ENCODE results near the gene BMP8A.
"Not testable (repeated sequence)": the region's sequence is repeated elsewhere in the genome, so short reads cannot be mapped to it uniquely, and the experiment has no call there.

- not testable (repeated sequence) for TF ChIP-seq CTCF (IDR thresholded peaks at IDR 0.05; ENCODE audit: insufficient read depth, low read length, poor library complexity, severe bottlenecking); EZH2phosphoT487 (conservative IDR thresholded peaks at IDR 0.05; ENCODE audit: low read length)
These were observed 24.2 kb upstream of the BMP8A start for GRCh38 chr1:39467108-39467720.
